ENCODE measurements around the gene SYT9. TPM values are rescaled to one million over a fixed set of nuclear protein-coding genes. Genes with fewer than 3 reads are reported as not detected.

The SYT9 gene
- polyA plus RNA-seq, 1 donor from 2014 or later: 2.3 TPM

GRCh38 chr11:7450836-7451235 is 199.1 kb downstream of the SYT9 start:
- H3F3A ChIP-seq (ENCODE audit: insufficient read depth, low read length, poor library complexity, severe bottlenecking): no peaks in the 10 kb centered on the region
- H3K4me2 ChIP-seq (ENCODE audit: low read length): no peak overlapping the region
- H3K9me3 ChIP-seq (ENCODE audit: low read length): no peaks in the 10 kb centered on the region
- no peak overlapping the region for H3K4me3 ChIP-seq (ENCODE audit: low read length)
- no peaks in the 10 kb centered on the region for H4K20me1 ChIP-seq (ENCODE audit: insufficient read depth)
- H3K27ac ChIP-seq (ENCODE audit: low read length): no peak overlapping the region
- H2AFZ ChIP-seq (ENCODE audit: low read depth, low read length): no peak overlapping the region
- no peak for TF ChIP-seq POLR2AphosphoS5 (IDR thresholded peaks at IDR 0.05)
- TF ChIP-seq EP300 (conservative IDR thresholded peaks at IDR 0.05; ENCODE audit: poor library complexity, severe bottlenecking): no peak
- no peak for TF ChIP-seq REST (IDR thresholded peaks at IDR 0.05; ENCODE audit: borderline replicate concordance)
- TF ChIP-seq RAD21 (conservative IDR thresholded peaks at IDR 0.05): no peak
- TF ChIP-seq EZH2 (IDR thresholded peaks at IDR 0.05; ENCODE audit: borderline replicate concordance, insufficient read depth, low read length, poor library complexity, severe bottlenecking): no peak
- no peak for TF ChIP-seq MXI1 (conservative IDR thresholded peaks at IDR 0.05; ENCODE audit: poor library complexity, severe bottlenecking)
- TF ChIP-seq SMC3 (conservative IDR thresholded peaks at IDR 0.05; ENCODE audit: poor library complexity): no peak
- no peak for TF ChIP-seq CTCF (IDR thresholded peaks at IDR 0.05; ENCODE audit: poor library complexity, severe bottlenecking)
- no peak for TF ChIP-seq TAF1 (IDR thresholded peaks at IDR 0.05; ENCODE audit: low read depth)
- H3K27me3 ChIP-seq (ENCODE audit: insufficient read depth, low read depth, low read length): no peaks in the 10 kb centered on the region
- H3K36me3 ChIP-seq (ENCODE audit: insufficient read depth, low read length): no peaks in the 10 kb centered on the region
- H3K9ac ChIP-seq (ENCODE audit: low read length): no peak overlapping the region
- H3K9me2 ChIP-seq (ENCODE audit: insufficient read depth, low read length): no peaks in the 10 kb centered on the region
- no peaks in the 10 kb centered on the region for H3K79me2 ChIP-seq (replicated peaks; ENCODE audit: insufficient read depth, low read length)

GRCh38 chr11:7451520-7451919 is 199.8 kb downstream of the SYT9 start:
- H3K27ac ChIP-seq (ENCODE audit: low read length): no peak overlapping the region
- no peak overlapping the region for H3K9ac ChIP-seq (ENCODE audit: low read length)
- H2AFZ ChIP-seq (ENCODE audit: low read depth, low read length): no peak overlapping the region
- H3F3A ChIP-seq (ENCODE audit: insufficient read depth, low read length, poor library complexity, severe bottlenecking): no peaks in the 10 kb centered on the region
- H4K20me1 ChIP-seq (ENCODE audit: insufficient read depth): no peaks in the 10 kb centered on the region
- H3K79me2 ChIP-seq (replicated peaks; ENCODE audit: insufficient read depth, low read length): no peaks in the 10 kb centered on the region
- TF ChIP-seq REST (IDR thresholded peaks at IDR 0.05; ENCODE audit: borderline replicate concordance): no peak
- TF ChIP-seq SMC3 (conservative IDR thresholded peaks at IDR 0.05; ENCODE audit: poor library complexity): no peak
- no peak for TF ChIP-seq EP300 (conservative IDR thresholded peaks at IDR 0.05; ENCODE audit: poor library complexity, severe bottlenecking)
- TF ChIP-seq CTCF (IDR thresholded peaks at IDR 0.05; ENCODE audit: poor library complexity, severe bottlenecking): no peak
- no peak for TF ChIP-seq EZH2 (IDR thresholded peaks at IDR 0.05; ENCODE audit: borderline replicate concordance, insufficient read depth, low read length, poor library complexity, severe bottlenecking)
- TF ChIP-seq POLR2AphosphoS5 (IDR thresholded peaks at IDR 0.05): no peak
- TF ChIP-seq MXI1 (conservative IDR thresholded peaks at IDR 0.05; ENCODE audit: poor library complexity, severe bottlenecking): no peak
- no peak for TF ChIP-seq TAF1 (IDR thresholded peaks at IDR 0.05; ENCODE audit: low read depth)
- no peak for TF ChIP-seq RAD21 (conservative IDR thresholded peaks at IDR 0.05)
- no peak overlapping the region for H3K4me2 ChIP-seq (ENCODE audit: low read length)
- no peaks in the 10 kb centered on the region for H3K9me2 ChIP-seq (ENCODE audit: insufficient read depth, low read length)
- H3K4me3 ChIP-seq (ENCODE audit: low read length): no peak overlapping the region
- H3K36me3 ChIP-seq (ENCODE audit: insufficient read depth, low read length): no peaks in the 10 kb centered on the region
- no peaks in the 10 kb centered on the region for H3K9me3 ChIP-seq (ENCODE audit: low read length)
- H3K27me3 ChIP-seq (ENCODE audit: insufficient read depth, low read depth, low read length): no peaks in the 10 kb centered on the region
